Activated CD8-positive, alpha-beta memory T cell treated with anti-CD3 and anti-CD28 coated beads for 36 hours (primary cell): Measurements from ENCODE around the gene NFS1. TPM values are rescaled to one million over a fixed set of nuclear protein-coding genes. Genes with fewer than 3 reads are reported as not detected.
"Not testable (repeated sequence)": the region's sequence is repeated elsewhere in the genome, so short reads cannot be mapped to it uniquely, and the experiment has no call there.

ENCODE experiments used
- CTCF ChIA-PET: fragments of 350-600 bp; sonication (Branson Sonifier 250); formaldehyde crosslinking; loops from one replicate; lab custom pipeline; 2021; ENCODE audit warnings: antibody characterized with exemption; lab: Charles Lee
- POLR2A ChIA-PET: fragments of 350-600 bp; sonication (Branson Sonifier 250); formaldehyde crosslinking; loops from one replicate; lab custom pipeline; 2021; ENCODE audit warnings: antibody characterized with exemption; lab: Charles Lee
- total RNA-seq, 2 experiments: library from RNA; stranded (reverse); gene quantifications; one replicate each; pipeline ENCODE4 v1.2.3, GENCODE V29; 2021

Gene NFS1
- total RNA-seq, 2 experiments from 2014 or later = 38.9 to 42.7 TPM

DNA sequence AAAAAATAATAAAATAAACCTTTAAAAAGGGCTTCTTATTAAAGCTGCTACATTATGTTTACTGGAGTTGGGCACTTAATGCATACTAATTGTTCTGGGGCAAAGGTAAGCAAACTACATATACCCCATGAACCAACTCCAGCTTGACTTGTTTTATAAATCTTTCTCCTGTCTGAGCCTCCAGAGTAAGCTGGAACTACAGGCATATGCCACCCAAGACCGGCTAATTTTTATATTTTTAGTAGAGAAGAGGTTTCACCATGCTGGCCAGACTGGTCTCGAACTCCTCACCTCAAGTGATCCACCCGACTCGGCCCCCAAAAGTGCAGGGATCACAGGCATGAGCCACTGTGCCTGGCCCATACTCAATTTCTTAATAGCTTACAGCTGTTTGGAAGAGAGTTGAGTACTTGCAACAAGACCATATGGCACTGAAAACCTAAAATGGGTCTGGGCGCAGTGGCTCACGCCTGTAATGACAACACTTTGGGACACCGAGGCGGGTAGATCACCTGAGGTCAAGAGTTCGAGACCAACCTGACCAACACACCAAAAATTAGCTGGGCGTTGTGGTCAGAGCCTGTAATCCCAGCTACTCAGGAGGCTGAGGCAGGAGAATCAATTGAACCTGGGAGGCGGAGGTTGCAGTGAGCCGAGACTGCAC lies 20.0 kb upstream of the NFS1 start:
- ChIA-PET CTCF (interaction anchor here (2.0 kb wide), 1 partner anchor 21 kb away, joined by 4 read pairs; no protein-coding TSS in a partner anchor), POLR2A (interaction anchor here (0.6 to 2.1 kb wide), 5 partner anchors 12 to 20 kb away, joined by 3 to 9 read pairs (median 4); partner anchors contain the start of genes NFS1 and ROMO1)

DNA sequence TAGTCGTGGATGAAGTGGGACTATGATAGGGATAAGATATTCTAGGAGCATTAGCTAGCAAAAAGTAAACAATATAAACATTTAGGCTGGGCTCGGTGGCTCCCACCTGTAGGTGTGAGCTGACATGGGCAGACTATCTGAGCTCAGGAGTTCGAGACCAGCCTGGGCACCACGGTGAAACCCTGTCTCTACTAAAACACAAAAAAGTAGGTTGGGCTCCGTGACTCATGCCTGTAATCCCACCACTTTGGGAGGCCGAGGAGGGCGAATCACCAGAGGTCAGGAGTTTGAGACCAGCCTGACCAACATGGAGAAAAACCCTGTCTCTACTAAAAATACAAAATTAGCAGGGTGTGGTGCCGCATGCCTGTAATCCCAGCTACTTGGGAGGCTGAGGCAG lies 19.2 kb upstream of the NFS1 start:
- POLR2A ChIA-PET = interaction anchor here (1.8 to 2.1 kb wide), 2 partner anchors 17 kb away, joined by 4 to 9 read pairs; no protein-coding TSS in a partner anchor
- CTCF ChIA-PET = interaction anchor here (2.0 kb wide), 1 partner anchor 21 kb away, joined by 4 read pairs; no protein-coding TSS in a partner anchor

DNA sequence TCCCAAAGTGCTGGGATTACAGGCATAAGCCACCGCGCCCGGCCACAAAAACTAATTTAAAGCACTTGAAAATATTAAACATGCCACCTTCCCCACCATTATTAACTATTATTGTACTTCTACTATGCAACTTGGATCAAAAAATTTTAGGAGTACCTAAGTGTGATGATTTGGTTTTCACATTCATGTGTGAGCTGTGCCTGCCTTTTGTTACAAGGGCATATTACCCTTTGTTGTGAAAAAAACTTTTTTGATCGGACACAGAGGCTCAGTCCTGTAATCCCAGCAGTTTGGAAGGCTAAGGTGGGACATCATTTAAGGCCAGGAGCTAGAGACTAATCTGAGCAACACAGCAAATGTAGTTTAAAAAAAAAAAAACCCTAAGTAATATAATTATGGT lies 17.2 kb upstream of the NFS1 start:
- POLR2A ChIA-PET = interaction anchor here (0.6 kb wide), 2 partner anchors 21 to 199 kb away, joined by 4 to 5 read pairs; no protein-coding TSS in a partner anchor
- CTCF ChIA-PET = no interaction called here

DNA sequence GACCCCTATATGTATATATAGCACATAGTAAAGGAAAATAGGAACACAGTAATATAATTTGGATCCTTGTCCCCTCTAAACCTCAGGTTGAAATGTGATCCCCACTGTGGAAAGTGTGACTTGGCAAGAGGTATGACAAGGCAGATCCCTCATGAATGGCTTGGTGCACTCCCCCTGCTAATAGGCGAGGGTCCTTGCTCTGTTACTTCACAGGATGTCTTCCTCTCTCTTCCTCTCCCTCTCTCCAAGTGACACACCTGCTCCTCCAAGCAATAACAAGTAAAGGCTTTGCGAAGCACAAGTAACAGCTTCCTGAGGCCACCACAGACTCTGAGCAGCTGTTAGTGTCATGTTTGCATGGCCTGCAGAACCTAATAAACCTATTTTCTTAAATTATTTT lies 16.5 kb upstream of the NFS1 start:
- POLR2A ChIA-PET = no interaction called here
- CTCF ChIA-PET = no interaction called here

DNA sequence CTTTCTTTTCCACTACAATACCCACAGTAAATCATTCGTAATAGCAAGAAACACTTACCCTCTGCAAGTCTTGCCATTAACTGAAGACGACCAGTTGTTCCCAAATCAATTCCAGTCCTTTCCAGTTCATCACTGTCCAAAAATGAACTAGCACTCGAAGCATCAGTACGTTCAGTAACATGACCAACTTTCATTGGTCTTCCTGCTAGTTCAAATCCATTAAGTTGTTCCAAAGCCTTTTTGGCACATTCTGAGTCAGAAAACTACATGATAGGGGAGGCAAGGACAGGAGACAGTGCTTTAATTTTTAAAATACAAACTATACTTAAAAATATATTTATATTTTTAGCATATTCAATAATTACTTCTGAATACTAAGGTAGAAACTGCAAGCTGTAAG lies 15.0 kb upstream of the NFS1 start:
- CTCF ChIA-PET = no interaction called here
- POLR2A ChIA-PET = interaction anchor here (0.6 kb wide), 1 partner anchor 66 kb away, joined by 6 read pairs; no protein-coding TSS in a partner anchor

DNA sequence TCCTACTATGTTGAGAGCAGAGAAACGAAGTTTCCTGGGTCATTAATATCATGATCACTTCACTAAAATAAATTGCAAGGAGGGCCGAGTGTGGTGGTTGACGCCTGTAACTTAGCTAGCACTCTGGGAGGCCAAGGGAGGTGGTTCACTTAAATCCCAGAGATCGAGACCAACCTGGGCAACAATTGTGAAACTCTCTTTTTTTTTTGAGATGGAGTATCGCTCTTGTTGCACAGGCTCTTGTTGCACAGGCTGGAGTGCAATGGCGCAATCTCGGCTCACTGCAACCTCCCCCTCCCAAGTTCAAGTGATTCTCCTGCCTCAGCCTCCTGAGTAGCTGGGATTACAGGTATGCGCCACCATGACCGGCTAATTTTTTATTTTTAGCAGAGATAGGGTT lies 14.0 kb upstream of the NFS1 start:
- POLR2A ChIA-PET = interaction anchor here (0.6 to 1.5 kb wide), 2 partner anchors 14 to 16 kb away, joined by 3 to 5 read pairs; no protein-coding TSS in a partner anchor
- CTCF ChIA-PET = not testable (repeated sequence)

DNA sequence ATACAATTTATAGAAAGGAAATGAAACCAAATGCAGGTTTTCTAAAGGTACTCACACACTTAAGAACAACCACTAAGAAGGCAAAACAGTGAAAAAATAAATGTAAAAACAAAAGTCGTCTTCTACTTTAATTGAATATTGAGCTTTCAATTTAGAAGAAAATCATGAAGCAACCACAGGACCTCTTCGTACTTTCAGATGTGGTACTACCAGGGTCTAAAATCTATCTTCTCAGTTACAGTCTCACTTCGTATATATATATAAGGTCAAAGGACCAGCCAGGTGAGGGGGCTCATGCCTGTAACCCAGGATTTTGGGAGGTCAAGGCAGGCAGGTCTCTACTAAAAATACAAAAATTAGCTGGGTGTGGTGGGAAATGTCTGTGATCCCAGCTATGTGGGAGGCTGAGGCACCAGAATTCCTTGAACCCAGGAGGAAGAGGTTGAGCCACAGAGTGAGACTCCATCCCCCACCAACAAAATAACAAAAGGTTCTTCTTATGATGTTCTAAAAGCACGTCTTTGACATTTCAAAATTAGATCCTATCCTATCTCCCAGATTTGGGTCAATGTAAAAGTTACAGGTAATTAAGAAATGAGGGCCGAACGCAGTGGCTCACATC lies 12.5 kb upstream of the NFS1 start:
- ChIA-PET CTCF (interaction anchor here (0.8 to 0.9 kb wide), 2 partner anchors 30 to 61 kb away, joined by 3 read pairs; partner anchors contain the start of gene RBM39), POLR2A (interaction anchor here (0.6 to 1.7 kb wide), 6 partner anchors 10 to 242 kb away, joined by 3 to 7 read pairs (median 4); partner anchors contain the start of genes RBM39 and SCAND1)

DNA sequence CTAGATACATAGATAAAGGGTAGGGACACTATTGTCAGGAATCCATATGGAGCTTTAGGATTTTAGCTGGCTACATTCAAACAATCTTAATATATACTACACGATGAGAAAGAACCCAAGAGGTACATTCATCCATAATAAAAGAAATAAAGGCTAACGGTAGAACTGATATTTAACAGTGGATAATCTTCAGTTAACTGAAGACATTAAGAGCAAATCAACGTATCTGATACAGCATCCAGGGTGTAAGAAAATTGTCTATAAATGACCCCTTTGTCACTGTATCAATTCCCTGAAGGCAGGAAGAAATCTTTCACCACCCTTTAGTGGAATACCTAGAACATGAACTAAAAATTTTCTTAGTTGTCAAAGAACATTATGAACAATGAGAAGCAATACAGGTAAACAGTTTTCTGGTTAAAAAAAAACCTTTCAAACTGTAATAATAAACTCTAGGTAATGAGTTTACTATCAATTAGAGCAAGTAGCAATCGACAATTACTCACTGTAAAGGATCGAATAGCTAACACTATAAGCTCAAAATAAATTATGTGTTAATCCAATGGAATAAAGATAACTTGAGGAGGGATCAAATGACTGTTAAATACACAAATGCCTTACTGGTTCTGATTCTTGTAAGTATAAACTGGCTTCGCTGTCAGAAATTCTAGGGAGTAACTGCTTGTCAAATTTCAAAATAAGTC lies 11.9 kb upstream of the NFS1 start:
- ChIA-PET POLR2A (interaction anchor here (0.6 to 1.7 kb wide), 5 partner anchors 10 to 243 kb away, joined by 3 to 7 read pairs (median 4); partner anchors contain the start of genes RBM39 and SCAND1), CTCF (interaction anchor here (0.8 to 1.4 kb wide), 3 partner anchors 18 to 62 kb away, joined by 3 read pairs; partner anchors contain the start of gene RBM39)

DNA sequence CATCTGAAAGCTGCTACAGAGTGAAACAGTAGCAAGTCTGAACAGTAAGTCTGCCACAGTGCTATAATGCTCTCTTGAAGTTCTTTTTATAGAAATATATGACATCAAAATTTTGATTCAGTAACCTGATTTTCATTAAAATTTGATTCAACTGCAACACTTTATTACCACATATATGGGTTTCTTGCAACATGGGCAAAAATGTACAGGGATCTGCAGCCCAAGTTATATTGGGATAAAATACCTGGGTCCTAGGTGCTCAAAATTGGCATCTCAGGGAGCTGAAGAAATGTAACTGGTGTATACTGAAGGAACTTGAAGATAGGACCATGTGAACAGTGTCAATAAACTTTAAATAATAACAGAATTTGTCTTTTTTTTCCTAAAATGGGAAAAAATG lies 10.9 kb upstream of the NFS1 start:
- ChIA-PET CTCF (interaction anchor here (1.4 kb wide), 1 partner anchor 19 kb away, joined by 3 read pairs; no protein-coding TSS in a partner anchor), POLR2A (no interaction called here)

DNA sequence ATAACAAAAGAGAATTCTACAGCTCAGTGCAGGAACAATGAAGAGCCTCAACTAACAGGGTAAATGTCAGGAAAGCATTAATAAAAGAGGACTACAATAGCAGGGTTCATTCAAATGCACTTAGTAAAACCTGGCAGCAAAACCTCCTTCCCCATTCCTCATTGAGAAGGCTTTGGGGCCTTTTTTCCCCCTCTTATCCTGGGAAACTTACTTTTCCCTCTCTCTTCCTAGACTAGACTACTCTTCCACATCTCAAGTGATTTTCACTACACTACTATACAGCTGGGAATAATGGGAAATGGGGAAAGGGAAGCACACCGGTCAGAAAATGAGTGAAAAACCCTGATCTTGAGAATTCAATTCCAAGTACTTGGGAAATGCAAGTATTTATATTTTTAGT lies 10.1 kb upstream of the NFS1 start:
- ChIA-PET CTCF (no interaction called here), POLR2A (no interaction called here)

DNA sequence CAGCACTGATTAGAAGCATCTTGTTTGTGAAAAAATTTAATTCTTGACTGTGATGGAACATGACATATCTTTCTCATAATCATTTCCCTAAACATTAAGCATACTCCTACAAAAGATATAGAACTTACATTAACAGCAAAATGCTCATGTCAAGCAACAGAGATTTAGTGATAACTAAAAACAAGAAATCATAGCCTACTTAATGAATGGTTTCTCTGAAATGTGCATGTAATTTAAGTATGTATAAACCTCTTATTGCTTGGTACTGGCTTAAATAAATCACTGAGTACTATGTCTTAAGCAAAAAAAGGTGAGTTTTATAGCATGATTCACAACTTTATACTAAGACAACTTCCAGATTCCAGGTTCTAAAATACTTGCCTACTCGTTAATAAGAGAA lies 9.3 kb upstream of the NFS1 start:
- ChIA-PET POLR2A (no interaction called here), CTCF (interaction anchor here (0.7 to 1.1 kb wide), 2 partner anchors 9 to 14 kb away, joined by 3 to 6 read pairs; partner anchors contain the start of genes NFS1 and ROMO1)

DNA sequence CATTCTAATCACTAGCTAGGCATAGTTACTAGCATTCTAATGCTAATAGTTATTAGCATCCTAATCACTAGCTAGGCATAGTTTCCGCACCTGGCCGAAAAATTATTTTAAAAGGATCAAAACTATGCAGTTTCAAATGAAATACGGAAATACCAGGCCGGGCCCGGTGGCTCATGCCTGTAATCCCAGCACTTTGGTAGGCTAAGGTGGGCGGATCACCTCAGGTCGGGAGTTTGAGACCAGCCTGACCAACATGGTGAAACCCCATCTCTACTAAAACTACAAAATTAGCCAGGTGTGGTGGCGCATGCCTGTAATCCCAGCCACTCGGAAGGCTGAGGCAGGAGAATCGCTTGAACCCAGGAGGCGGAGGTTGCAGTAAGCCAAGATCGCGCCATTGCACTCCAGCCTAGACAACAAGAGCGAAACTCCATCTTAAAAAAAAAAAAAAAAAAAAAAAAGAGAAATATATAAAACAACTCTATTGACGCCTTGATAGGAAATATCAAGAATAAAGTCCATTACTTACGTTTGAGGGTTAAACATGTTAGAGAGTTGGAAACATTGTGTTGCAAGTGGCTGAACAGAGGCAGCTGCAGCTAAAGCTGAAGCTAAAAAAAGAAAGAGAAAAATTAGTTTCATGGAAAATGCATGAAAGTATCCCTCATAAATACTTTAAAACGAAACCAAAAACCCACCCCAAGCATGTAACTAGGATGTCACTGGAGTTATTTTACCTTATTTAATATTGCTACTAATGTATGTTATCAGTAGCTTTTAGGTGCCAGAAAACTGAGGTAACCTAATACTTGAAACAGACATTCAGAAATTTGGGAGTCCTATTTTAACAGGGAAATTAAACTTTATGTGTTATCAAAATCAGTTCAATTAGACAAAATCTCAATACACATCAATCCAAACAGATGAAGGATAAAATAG lies 7.7 kb upstream of the NFS1 start:
- POLR2A ChIA-PET = not testable (repeated sequence)
- CTCF ChIA-PET = interaction anchor here (0.7 kb wide), 1 partner anchor 365 kb away, joined by 3 read pairs; no protein-coding TSS in a partner anchor

DNA sequence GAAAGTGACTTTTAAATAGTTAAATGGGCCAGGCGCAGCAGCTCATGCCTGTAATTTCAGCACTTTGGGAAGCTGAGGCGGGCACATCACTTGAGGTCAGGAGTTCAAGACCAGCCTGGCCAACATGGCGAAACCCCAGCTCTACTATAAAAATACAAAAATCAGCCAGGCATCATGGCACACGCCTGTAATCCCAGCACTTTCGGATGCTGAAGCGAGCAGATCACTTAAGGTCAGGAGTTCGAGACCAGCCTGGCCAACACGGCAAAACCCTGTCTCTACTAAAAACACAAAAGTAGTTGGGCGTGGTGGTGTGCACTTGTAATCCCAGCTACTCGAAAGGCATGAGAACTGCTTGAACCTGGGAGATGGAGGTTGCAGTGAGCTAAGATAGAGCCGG lies 6.7 kb upstream of the NFS1 start:
- CTCF ChIA-PET, POLR2A ChIA-PET: not testable (repeated sequence)

DNA sequence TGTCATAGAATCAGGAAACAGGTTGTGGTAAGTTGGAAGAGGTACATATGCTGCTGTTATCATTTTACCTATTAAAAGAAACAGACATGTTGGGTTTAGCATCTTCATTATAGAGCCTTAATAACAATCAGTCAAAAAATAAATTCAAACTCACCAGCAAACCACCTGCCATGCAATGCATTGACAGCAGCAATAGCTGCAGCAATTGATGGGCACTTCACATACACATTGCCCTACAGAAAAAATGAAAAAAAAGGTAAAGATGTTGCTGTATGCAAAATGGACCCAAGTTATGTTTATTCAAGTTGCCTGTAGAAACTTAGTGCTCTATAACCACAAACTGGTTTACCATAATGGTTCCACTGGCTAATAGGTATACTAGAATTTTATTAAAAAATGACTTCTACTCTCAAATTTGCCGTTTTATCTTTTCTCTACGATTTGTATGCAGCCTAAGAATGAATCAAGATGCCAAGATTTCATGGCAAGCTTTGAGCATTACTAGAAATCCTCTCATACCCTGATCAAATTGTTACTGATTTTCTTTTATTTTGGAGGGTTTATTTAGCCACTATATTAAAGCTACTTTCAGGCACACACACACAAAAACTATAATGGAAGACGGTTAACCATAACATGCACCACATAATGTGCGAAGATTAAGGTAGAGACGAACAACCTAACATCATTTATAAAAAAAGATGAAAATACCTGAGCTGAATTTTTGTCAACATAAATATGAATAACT lies 5.5 kb upstream of the NFS1 start:
- POLR2A ChIA-PET = no interaction called here
- CTCF ChIA-PET = no interaction called here

DNA sequence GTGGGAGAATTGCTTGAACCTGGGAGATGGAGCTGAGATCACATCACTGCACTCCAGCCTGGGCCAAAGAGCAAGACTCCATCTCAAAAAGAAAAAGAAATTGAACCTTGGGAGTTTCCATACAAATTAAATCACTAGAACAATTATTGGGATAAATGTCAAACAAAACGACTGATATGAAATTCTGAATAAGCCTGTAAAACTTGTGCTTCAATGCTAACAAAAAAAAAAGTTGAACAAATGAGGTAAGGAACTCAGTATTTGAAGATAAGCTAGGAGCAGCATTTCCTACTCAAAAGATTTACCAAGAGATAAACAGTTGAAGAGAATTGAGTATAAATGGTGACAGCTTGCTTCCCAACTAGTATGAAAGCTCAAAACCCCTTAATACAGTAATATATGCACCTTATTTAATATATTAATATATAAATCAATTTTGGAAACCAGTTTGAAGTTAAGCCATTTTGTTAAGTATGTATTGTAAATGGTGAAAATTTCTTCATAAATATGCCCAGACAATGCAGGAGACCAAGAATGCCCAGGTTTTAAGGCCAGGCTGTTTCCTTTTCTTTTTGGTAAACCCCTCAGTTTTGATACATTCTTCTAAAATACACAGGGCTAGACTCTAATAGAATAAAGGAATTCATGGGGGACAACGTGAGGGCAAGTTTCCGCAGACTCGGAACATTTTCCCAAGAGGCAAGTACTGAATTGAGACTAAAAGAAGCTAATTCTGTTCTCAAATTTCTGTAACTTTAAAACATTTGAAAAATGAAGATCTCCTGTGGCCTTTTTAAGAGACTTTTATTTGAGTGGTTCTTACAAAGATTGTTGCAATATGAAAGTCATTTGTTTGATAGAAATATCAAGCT lies 3.9 kb upstream of the NFS1 start:
- POLR2A ChIA-PET = interaction anchor here (0.9 to 1.1 kb wide), 2 partner anchors 32 to 39 kb away, joined by 3 read pairs; partner anchors contain the start of gene RBM39

DNA sequence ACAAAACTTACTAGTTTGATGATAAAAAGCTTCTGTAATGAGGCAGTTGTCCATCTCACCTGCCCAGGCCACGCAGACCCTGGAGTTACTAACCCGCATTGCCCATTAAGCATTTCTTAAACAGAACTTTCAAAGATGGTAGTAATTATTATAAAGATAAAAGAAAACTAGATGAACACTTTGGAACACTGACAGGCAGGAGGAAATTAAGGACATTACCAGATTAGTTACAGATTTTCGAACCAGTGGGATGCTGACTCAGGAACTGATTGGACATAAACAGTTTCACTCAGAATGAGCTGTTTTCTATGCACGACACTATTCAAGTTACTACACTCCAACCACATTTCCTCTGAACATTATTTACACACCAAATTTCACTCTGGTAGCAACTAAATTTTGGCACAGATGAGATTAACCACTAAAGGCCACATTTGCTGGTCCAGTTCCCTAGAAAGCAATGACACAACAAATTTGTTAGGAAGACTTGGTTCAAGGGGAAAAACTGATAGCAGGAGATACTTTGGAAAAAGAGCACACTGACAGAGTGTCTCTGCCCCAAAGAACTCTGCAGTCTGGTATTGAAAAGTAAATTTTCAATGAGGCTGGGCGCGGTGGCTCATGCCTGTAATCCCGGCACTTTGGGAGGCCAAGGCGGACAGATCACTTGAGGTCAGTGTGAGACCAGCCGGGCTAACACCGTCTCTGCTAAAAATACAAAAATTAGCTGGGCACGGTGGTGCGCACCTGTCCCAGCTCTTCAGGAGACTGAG lies 3.1 kb upstream of the NFS1 start:
- CTCF ChIA-PET = no interaction called here
- POLR2A ChIA-PET = interaction anchor here (0.9 to 1.2 kb wide), 3 partner anchors 17 to 38 kb away, joined by 3 to 9 read pairs (median 5); partner anchors contain the start of genes CPNE1 and RBM12

More for the DNA sequence above, 3.9 kb upstream of the NFS1 start:
- CTCF ChIA-PET = no interaction called here
